Activated T-cell treated with anti-CD3 and anti-CD28 coated beads, Interleukin-2, amount 50 U/mL, for 72 hours (primary cell): ENCODE measurements around the gene TLCD3A. TPM values are rescaled to one million over a fixed set of nuclear protein-coding genes. Genes with fewer than 3 reads are reported as not detected.
A peak's percentile ranks its signal among the peaks of the same experiment; 100 is the strongest.

Source experiments
- ATAC-seq, 2 donors: fragments of 150-1000 bp; cut with Tn5 transposase; replicated peaks in 1 of 2; 2 replicates each; pipeline ENCODE4 v1.10.0; 2021; ENCODE audit warnings: moderate library complexity in 2 of 2, mild to moderate bottlenecking in 1 of 2
- DNase-seq, 2 donors: peaks; one replicate each; pipeline ENCODE4 v3.0.0; 2021 to 2022; ENCODE audit warnings: mixed read lengths in 1 of 2
- H3K27ac Mint-ChIP-seq: one replicate; pipeline ENCODE4 v1.8.0; 2022; ENCODE audit warnings: mild to moderate bottlenecking, moderate library complexity, mixed read lengths
- H3K27me3 Mint-ChIP-seq: one replicate; pipeline ENCODE4 v1.8.0; 2022; ENCODE audit warnings: low read depth, mixed read lengths
- H3K36me3 Mint-ChIP-seq, 2 donors: one replicate each; pipeline ENCODE4 v1.8.0; 2022; ENCODE audit warnings: mixed read lengths in 2 of 2, mild to moderate bottlenecking in 1 of 2; ENCODE audit not compliant: insufficient read depth in 2 of 2
- H3K4me1 Mint-ChIP-seq: one replicate; pipeline ENCODE4 v1.8.0; 2022; ENCODE audit warnings: low read depth, mixed read lengths
- H3K4me3 Mint-ChIP-seq, 2 donors: one replicate each; pipeline ENCODE4 v1.8.0; 2022; ENCODE audit warnings: mild to moderate bottlenecking in 2 of 2, mixed read lengths in 2 of 2, moderate library complexity in 2 of 2
- H3K9me3 Mint-ChIP-seq, 2 donors: one replicate each; pipeline ENCODE4 v1.8.0; 2022; ENCODE audit warnings: mixed read lengths in 2 of 2
- total RNA-seq, 2 donors: library from RNA; stranded (reverse); gene quantifications; one replicate each; pipeline ENCODE4 v1.2.3, GENCODE V29; 2022

TLCD3A gene
- 10 to 100 TPM in 1 of 2 donors, 1 to 10 TPM in 1; 6.6 to 11.7 TPM for total RNA-seq

DNA sequence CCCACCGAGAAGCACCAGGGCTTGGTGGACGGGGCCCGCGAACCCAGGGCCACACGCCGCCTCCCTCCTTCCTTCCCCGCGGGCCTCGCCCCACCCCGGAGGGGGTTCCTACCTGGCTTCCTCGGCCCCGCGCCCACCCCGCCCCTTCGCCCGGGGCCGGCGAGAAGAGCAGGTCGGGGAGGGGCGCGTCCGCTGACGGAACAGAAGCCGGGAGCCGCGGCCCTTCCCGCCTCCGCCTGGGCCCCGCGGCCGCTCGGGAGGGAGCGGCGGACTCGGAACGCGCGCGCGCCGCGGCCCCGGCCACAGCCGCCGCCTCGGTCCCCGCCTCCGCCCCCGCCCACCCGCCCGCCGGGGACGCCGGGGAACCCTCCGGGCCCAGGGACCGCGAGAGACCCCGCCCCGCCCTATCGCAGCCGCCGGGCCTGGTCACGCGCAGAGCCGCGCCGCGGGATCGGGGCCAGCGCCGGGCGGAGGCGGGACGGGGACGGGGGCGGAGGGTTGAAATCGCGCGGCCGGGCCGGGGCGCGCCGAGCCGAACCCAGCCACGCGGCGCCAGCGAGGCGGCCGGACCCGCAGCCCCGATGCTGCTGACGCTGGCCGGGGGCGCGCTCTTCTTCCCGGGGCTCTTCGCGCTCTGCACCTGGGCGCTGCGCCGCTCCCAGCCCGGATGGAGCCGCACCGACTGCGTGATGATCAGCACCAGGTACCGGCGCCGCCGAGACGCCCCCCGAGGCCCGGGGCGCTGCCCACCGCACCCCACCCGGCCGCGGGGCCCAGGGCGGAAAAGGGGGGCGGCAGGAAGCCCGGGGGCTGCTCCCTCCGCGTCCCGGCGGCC is at the start of gene TLCD3A:
Gene TLCD3A (plus strand): TSS at position 530 of the 835 bp plus-strand sequence. CDS start 52 bp downstream, at position 582.
- ATAC-seq = peak; percentile 82 to 83
- no peaks in the 10 kb centered on the region for H3K9me3 Mint-ChIP-seq
- peak; percentile 71 to 72 for DNase-seq
- peak within 1 kb of the TSS; percentile 85 for H3K27ac Mint-ChIP-seq
- H3K27me3 Mint-ChIP-seq = peaks cover 15% of the 10 kb centered on the region
- peaks cover 1 to 2% of the 10 kb centered on the region in 2 donors for H3K36me3 Mint-ChIP-seq
- H3K4me3 Mint-ChIP-seq = peak within 1 kb of the TSS; percentile 82 to 92
- peaks cover 15% of the 10 kb centered on the region for H3K4me1 Mint-ChIP-seq

DNA sequence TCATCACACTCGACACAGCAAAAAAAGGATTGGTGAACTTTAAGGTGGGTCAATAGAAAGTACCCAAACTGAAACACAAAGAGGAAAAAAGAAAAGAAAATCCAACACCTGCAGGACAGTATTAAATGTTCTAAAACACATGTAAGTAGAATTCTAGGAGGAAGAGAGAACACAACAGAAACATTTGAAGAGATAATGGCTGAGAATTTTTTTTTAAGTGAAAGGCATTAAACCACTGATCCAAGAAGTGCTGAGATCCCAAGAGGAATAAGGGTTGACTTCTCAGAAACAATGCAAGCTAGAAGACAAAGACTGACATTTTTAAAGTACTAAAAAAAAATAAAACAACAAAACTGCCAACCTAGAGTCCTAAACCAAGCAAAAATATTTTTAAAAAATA is 49.4 kb upstream of the TLCD3A start:
- ATAC-seq (no peak), DNase-seq (no peak)
- Mint-ChIP-seq H3K36me3 (peaks cover 2 to 4% of the 10 kb centered on the region in 2 donors), H3K9me3 (no peaks in the 10 kb centered on the region), H3K27me3 (no peaks in the 10 kb centered on the region), H3K4me1 (peaks cover 20% of the 10 kb centered on the region), H3K27ac (peak overlapping the region; percentile 3), H3K4me3 (no peak overlapping the region)

DNA sequence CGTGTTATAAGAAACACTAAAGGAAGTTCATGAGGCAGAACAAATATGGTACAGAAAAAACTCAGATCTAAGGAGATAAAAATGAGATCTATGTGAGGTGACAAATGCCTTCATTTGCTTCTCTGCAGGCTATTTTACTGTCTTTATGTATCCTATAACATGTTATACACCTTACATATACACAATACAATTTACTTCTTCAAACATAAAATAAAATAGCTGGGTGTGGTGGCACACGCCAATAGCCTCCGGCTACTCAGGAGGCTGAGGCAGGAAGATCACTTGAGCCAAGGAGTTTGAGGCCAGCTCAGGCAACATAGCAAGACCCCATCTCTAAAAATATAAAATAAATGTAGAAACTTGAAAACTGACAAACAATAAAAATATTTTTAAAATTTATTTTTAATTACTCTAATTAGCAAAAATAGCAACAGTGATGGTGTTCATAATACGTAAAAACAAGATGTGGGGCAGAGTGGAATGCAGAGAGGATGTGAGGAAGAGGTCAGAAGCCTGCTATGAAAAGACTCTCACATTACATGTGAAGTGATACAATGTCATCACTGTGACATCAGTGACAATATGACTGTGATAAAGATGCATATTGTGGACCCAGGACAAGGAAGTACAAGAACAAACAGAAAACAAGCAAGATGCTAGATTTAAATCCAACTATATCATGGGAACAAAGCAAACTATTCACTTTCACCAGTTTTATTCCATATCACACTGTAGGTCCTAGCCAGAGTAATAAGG is 48.7 kb upstream of the TLCD3A start:
- no peak overlapping the region for H3K4me3 Mint-ChIP-seq
- no peaks in the 10 kb centered on the region for H3K9me3 Mint-ChIP-seq
- DNase-seq (no peak), ATAC-seq (peak in 1 of 2 donors; percentile 67)
- no peaks in the 10 kb centered on the region for H3K27me3 Mint-ChIP-seq
- peaks cover 2 to 4% of the 10 kb centered on the region in 2 donors for H3K36me3 Mint-ChIP-seq
- peak overlapping the region; percentile 18 for H3K27ac Mint-ChIP-seq
- peaks cover 24% of the 10 kb centered on the region for H3K4me1 Mint-ChIP-seq

DNA sequence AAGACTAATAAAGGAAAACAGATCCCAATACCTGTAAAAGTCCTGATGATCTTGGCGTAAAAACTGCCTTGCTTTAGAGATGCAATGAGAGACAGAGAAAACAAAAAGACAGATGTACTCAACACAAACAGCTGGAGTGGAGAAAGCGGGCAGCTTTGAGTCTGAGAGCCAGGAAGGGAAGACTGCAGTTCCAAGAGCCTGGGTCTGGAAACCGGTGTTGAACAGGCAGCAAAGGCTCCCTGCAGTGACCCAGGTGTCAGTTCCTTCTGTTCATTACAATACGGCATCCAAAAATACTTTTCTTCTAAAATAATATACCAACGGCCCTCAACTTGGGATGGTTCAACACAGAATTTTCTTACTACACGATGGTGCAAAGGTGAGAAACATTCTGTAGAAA is 47.4 kb upstream of the TLCD3A start:
- DNase-seq (no peak), ATAC-seq (no peak)
- H3K4me3 Mint-ChIP-seq = no peak overlapping the region
- H3K27ac Mint-ChIP-seq = peak overlapping the region; percentile 39
- peaks cover 24% of the 10 kb centered on the region for H3K4me1 Mint-ChIP-seq
- no peaks in the 10 kb centered on the region for H3K9me3 Mint-ChIP-seq
- peaks cover 2 to 8% of the 10 kb centered on the region in 2 donors for H3K36me3 Mint-ChIP-seq
- H3K27me3 Mint-ChIP-seq = no peaks in the 10 kb centered on the region

DNA sequence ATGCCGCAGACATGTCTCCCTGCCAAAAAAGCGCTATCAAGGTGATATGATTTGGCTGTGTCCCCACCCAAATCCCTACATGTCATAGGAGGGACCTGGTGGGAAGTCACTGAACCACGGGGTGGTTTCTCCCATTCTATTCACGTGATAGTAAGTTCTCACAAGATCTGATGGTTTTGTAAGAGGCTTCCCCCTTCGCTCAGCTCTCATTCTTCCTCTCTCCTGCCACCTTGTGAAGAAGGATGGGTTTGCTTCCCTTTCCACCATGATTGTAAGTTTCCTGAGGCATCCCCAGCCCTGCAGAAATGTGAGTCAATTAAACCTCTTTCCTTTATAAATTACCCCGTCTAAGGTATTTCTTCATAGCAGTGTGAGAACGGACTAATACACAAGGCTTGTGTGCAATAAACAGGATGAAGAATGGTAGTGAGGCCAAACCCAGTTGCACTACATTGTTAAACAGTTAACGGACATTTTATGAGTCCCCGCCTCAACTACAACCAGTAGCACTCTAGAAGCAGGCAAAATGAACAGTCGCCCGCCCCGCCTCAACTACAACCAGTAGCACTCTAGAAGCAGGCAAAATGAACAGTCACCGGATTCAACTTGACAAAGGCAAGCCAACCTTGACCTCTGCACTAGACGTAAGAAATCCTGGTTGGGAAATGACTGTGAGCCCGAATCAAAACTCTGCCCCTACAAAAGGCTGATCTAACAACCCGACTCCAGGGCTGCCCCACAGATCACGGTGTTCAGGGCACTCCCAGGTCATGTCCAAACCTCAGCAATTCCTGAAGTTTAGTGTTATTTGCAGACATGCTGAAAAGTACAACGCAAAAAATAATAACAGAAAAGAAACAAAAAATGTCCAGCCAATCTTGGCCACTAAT is 44.1 kb upstream of the TLCD3A start:
- peaks cover 5% of the 10 kb centered on the region for H3K4me1 Mint-ChIP-seq
- no peaks in the 10 kb centered on the region for H3K27me3 Mint-ChIP-seq
- peak overlapping the region; percentile 14 for H3K27ac Mint-ChIP-seq
- H3K9me3 Mint-ChIP-seq = no peaks in the 10 kb centered on the region
- no peak for DNase-seq
- no peak for ATAC-seq
- peaks cover 4 to 7% of the 10 kb centered on the region in 2 donors for H3K36me3 Mint-ChIP-seq
- no peak overlapping the region for H3K4me3 Mint-ChIP-seq

DNA sequence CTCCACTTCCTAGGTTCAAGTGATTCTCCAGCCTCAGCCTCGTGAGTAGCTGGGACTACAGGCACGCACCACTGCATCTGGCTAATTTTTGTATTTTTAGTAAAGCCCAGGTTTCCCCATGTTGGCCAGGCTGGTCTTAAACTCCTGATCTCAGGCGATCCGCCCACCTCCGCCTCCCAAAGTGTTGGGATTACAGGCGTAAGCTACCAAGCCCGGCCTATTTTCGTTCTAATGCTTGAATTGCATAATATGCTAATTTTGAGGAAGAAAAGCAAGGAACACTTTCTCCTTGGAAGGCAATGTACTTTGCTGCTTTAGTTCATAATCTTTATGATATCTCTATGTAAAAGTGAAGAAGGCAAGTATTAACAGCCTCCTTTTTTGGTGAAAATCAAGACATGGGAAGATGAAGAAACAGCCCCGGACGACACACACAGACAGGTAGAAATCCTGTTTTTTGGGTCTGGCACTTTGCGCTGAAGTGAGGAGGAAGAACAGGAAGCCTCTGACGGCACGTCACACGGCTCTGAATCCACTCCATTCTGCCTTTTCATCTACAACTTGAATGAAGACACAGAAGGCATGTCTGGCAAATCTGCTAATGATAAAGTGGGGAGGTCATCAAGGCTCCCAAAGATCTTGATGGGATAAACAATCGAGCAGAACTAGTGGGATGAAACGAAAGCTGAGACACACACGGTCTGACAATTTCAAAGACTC is 42.7 kb upstream of the TLCD3A start:
- peaks cover 5% of the 10 kb centered on the region for H3K4me1 Mint-ChIP-seq
- DNase-seq (no peak), ATAC-seq (no peak)
- no peaks in the 10 kb centered on the region for H3K27me3 Mint-ChIP-seq
- no peaks in the 10 kb centered on the region for H3K9me3 Mint-ChIP-seq
- H3K27ac Mint-ChIP-seq = peak overlapping the region; percentile 17
- peaks cover 2 to 7% of the 10 kb centered on the region in 2 donors for H3K36me3 Mint-ChIP-seq
- no peak overlapping the region for H3K4me3 Mint-ChIP-seq

DNA sequence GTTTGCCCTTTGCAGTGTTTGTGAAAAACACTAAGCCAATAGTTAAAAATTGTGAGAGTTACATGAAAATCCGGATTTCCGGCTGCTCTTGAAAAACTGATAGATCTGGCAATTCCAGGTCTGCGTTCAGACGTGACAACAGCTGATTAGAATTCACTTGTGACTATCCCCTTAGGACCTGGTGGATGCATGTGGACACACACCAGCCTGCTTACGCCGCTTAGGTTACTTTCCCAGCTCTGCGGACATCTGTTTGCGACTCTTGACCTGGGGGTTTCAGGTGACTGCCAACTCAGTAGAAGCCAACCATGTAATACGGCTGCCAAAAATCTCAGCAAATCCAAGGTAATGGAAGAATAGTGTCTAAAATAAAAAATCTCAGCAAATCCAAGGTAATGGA is 42.0 kb upstream of the TLCD3A start:
- no peaks in the 10 kb centered on the region for H3K9me3 Mint-ChIP-seq
- H3K4me1 Mint-ChIP-seq = peaks cover 5% of the 10 kb centered on the region
- H3K36me3 Mint-ChIP-seq = peaks cover 6 to 12% of the 10 kb centered on the region in 2 donors
- no peak overlapping the region for H3K4me3 Mint-ChIP-seq
- no peak for ATAC-seq
- H3K27ac Mint-ChIP-seq = no peak overlapping the region
- no peaks in the 10 kb centered on the region for H3K27me3 Mint-ChIP-seq
- no peak for DNase-seq

DNA sequence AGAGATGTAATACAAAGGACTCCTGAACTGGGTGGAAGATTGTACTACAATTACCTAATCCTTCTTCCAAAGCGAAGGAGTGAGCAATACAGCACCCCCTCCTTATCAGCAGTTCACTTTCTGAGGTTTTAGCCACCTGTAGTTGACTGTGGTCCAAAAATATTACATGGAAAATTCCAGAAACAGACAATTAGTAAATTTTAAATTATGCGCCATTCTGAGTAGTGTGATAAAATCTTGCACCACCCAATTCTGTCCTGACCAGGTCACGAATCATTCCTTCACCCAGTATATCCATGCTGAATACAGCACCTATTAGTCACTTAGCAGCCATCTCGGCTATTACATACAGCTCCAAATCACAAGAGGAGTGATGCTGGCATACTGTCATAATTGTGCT is 41.0 kb upstream of the TLCD3A start:
- Mint-ChIP-seq H3K27me3 (no peaks in the 10 kb centered on the region), H3K36me3 (peaks cover 6 to 11% of the 10 kb centered on the region in 2 donors), H3K4me1 (peaks cover 5% of the 10 kb centered on the region), H3K9me3 (no peaks in the 10 kb centered on the region), H3K27ac (no peak overlapping the region), H3K4me3 (no peak overlapping the region)
- no peak for ATAC-seq
- DNase-seq = no peak

DNA sequence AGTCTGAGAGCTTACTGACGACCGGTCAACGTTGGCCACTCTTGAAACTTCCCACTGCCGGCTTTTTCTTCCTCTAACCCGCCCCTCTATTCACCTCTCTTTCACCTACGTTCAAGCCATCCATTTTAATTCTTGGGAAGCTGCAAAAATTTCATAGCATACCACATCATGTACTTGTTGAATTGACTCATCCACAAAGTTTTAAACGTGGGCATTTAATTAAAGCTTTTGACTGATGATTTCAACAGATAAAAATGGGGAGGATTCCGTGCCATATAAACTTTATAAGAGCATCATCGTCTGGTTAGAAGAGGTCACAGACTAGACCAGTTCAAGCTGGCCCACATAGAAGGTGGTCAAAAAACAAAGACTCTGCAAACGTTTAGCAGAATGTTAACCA is 40.3 kb upstream of the TLCD3A start:
- no peak for ATAC-seq
- no peak overlapping the region for H3K27ac Mint-ChIP-seq
- H3K36me3 Mint-ChIP-seq = peaks cover 9 to 14% of the 10 kb centered on the region in 2 donors
- H3K4me1 Mint-ChIP-seq = peaks cover 5% of the 10 kb centered on the region
- no peak overlapping the region for H3K4me3 Mint-ChIP-seq
- no peaks in the 10 kb centered on the region for H3K9me3 Mint-ChIP-seq
- DNase-seq = no peak
- H3K27me3 Mint-ChIP-seq = no peaks in the 10 kb centered on the region

DNA sequence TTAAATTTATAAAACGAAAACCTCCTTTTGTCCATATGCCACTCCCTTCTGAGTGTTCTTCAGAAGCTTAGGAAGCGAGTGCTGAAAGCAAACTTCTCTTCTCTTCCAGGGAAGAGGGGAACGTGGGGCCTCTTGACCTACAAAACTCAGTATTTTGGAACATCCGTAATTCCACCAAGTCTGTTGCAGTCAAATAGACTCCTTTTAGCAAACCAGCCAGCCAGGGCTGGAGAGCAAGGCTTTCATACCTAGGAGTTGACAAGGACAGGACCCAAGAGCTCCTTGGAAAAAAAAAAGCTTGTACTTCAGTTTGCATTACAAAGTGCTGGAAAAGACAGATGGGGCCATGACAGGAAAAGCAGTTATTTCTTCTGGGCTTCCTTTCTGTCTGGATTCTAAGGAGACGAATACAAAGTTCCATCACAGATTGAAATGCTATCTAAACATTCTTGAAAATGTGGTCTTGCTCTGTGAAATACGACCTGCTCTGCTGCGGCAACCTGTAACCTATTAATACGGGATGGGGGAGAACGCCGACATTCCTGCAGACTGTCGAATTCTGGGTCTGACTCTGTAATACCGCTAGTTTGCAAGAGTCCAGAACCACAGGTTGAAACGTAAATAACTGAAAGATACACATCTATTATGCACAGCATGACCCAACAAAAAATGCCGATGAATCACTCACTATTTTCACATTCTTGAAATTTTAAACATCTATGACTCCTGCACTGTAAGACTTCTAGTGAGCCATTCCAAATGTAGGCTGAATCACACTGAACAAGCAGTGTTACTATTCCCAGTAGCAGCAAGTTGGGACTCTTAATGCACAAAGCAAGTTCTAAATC is 38.4 kb upstream of the TLCD3A start:
- Mint-ChIP-seq H3K27ac (no peak overlapping the region), H3K9me3 (no peaks in the 10 kb centered on the region), H3K36me3 (peaks cover 12 to 14% of the 10 kb centered on the region in 2 donors), H3K27me3 (no peaks in the 10 kb centered on the region), H3K4me3 (no peak overlapping the region), H3K4me1 (no peaks in the 10 kb centered on the region)
- no peak for ATAC-seq
- DNase-seq = no peak

DNA sequence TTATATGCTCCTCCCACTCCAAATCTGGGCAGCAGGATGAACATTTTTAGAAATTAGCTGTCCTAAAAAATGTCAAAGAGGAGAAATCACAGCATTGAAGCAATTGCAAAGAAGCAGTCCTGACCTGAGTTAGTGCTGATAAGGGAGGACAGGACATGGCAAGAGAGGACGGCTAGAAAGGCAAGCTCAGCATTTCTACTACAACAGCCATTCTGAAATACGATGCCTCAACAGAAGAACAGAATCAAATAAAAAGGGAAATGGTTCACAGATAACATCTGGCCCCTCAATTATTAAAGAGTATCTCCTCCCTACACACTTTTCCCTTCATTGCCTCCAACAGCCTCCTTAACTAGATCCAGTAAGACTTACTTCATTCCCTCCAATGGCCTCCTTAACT is 36.0 kb upstream of the TLCD3A start:
- no peaks in the 10 kb centered on the region for H3K4me1 Mint-ChIP-seq
- H3K9me3 Mint-ChIP-seq = no peaks in the 10 kb centered on the region
- peaks cover 10% of the 10 kb centered on the region in 2 donors for H3K36me3 Mint-ChIP-seq
- no peaks in the 10 kb centered on the region for H3K27me3 Mint-ChIP-seq
- H3K4me3 Mint-ChIP-seq = no peak overlapping the region
- ATAC-seq = no peak
- peak overlapping the region; percentile 73 for H3K27ac Mint-ChIP-seq
- no peak for DNase-seq
